Stomach (tissue), 9 donors: Measurements from ENCODE around the gene MRAS. TPM values are rescaled to one million over a fixed set of nuclear protein-coding genes. Genes with fewer than 3 reads are reported as not detected.
A peak's percentile ranks its signal among the peaks of the same experiment; 100 is the strongest.

Source experiments
- DNase-seq, 2 donors: peaks; one replicate each; pipeline versions ENCODE4 v3.0.0 to v3.0.0-alpha.2; 2013 to 2019
- H3K27ac ChIP-seq, 5 donors: fragments of 200-600 bp in 4 of 5; sonication (generic) in 4 of 5; one replicate each; pipeline ENCODE4 v1.5.1; 2013 to 2019; ENCODE audit warnings: mild to moderate bottlenecking in 1 of 5, moderate library complexity in 1 of 5
- H3K27me3 ChIP-seq, 3 donors: fragments of 200-600 bp; sonication (generic); one replicate each; pipeline ENCODE4 v1.5.1; 2017 to 2019; ENCODE audit warnings: mixed run types in 1 of 3
- H3K36me3 ChIP-seq, 4 donors: fragments of 200-600 bp; sonication (generic); 1 replicate in 3 of 4; 2 replicates in 1 of 4; pipeline ENCODE4 v1.5.1; 2016 to 2019
- H3K4me1 ChIP-seq, 4 donors: fragments of 200-600 bp; sonication (generic); one replicate each; pipeline ENCODE4 v1.5.1; 2016 to 2019
- H3K4me3 ChIP-seq, 4 donors: fragments of 200-600 bp; sonication (generic) in 3 of 4; one replicate each; pipeline ENCODE4 v1.5.1; 2016 to 2019; ENCODE audit warnings: mild to moderate bottlenecking in 1 of 4
- H3K9me3 ChIP-seq, 4 donors: fragments of 200-600 bp; sonication (generic); one replicate each; pipeline ENCODE4 v1.5.1; 2016 to 2019
- EP300 ChIP-seq: sonication (generic); formaldehyde crosslinking; IDR thresholded peaks from one replicate; pipeline ENCODE4 v1.6.1; 2017; ENCODE audit warnings: antibody characterized with exemption
- POLR2A ChIP-seq, 4 donors: fragments of 450-650 bp; IDR thresholded peaks; one replicate each; pipeline ENCODE4 v1.6.1; 2016; ENCODE audit warnings: antibody characterized with exemption in 4 of 4, control low read depth in 2 of 4, mild to moderate bottlenecking in 1 of 4, moderate library complexity in 1 of 4
- POLR2AphosphoS5 ChIP-seq, 3 donors: sonication (generic); formaldehyde crosslinking; IDR thresholded peaks; one replicate each; pipeline ENCODE4 v1.6.1; 2016; ENCODE audit warnings: antibody characterized with exemption in 3 of 3
- WGBS, 5 donors: extraction: QIAGEN DNeasy Blood & Tissue Kit in 3 of 5; methylation state at CpG; one replicate each; pipeline versions ENCODE4 v1.1.5 to v1.1.7; 2013 to 2018; 5-methylcytosine and 5-hydroxymethylcytosine counted together
- intact Hi-C: fragments of 100-400 bp; cut with DNase I; formaldehyde crosslinking; loops from one replicate; pipeline ENCODE4 v1.15.1; 2023; ENCODE audit warnings: low total_unique reads
- polyA plus RNA-seq, 3 donors: library from polyadenylated mRNA; stranded (reverse); fragments of 200-250 nt; gene quantifications; one replicate each; pipeline ENCODE4 v1.2.3, GENCODE V29; 2013
- total RNA-seq, 5 donors: library from RNA; depleted of rRNA; stranded (reverse); fragments of >200 nt; gene quantifications; one replicate each; pipeline versions ENCODE4 v1.1.0 to v1.2.3, GENCODE V29; 2014 to 2016
- TF ChIP-seq, protein P1 (sequence below), 7 experiments: fragments of 450-650 bp in 4 of 7; fragments of 200-600 bp in 3 of 7; sonication (generic) in 3 of 7; IDR thresholded peaks; one replicate each; pipeline ENCODE4 v1.5.1; 2016 to 2019; ENCODE audit warnings: antibody characterized with exemption in 7 of 7, control low read depth in 2 of 7, mild to moderate bottlenecking in 1 of 7
- donor health status: healthy with polysubstance abuse.
- donor health status: Bipolar disorder and iron deficiency.
- donor health status: healthy.

Gene MRAS
- total and polyA plus RNA-seq, 8 donors, result 4.4 to 28.0 (median 10.5) TPM

DNA sequence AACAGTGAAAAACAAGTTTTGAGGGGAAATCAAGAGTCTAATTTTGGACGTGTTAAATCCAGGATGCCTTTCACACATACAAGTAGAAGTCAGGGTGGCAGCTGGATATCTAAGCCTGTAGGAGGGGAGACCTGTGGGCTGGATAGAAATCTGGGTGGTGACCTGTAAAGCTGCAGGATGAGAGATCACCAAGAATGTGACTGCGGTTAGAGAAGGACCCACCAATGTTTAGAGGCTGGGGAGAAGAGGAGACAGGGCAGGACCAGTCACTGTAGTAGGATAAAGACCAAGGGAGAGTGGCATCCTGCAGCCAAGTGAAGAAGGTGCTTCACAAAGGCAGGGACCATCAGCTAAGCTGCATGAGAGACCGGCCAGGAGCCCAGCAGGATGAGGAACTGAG is 36.2 kb downstream of the MRAS start:
- Histone ChIP-seq H3K9me3 (no peaks in the 10 kb centered on the region), H3K4me3 (no peak overlapping the region), H3K36me3 (no peaks in the 10 kb centered on the region), H3K27me3 (no peaks in the 10 kb centered on the region), H3K4me1 (peaks cover 8 to 25% (median 19%) of the 10 kb centered on the region in 4 donors), H3K27ac (no peak overlapping the region)
- intact Hi-C loops, result no loop called here
- DNase-seq, result no peak
- no peak for TF ChIP-seq EP300
- TF ChIP-seq, protein P1, sequence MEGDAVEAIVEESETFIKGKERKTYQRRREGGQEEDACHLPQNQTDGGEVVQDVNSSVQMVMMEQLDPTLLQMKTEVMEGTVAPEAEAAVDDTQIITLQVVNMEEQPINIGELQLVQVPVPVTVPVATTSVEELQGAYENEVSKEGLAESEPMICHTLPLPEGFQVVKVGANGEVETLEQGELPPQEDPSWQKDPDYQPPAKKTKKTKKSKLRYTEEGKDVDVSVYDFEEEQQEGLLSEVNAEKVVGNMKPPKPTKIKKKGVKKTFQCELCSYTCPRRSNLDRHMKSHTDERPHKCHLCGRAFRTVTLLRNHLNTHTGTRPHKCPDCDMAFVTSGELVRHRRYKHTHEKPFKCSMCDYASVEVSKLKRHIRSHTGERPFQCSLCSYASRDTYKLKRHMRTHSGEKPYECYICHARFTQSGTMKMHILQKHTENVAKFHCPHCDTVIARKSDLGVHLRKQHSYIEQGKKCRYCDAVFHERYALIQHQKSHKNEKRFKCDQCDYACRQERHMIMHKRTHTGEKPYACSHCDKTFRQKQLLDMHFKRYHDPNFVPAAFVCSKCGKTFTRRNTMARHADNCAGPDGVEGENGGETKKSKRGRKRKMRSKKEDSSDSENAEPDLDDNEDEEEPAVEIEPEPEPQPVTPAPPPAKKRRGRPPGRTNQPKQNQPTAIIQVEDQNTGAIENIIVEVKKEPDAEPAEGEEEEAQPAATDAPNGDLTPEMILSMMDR (IDR thresholded peaks at IDR 0.05), result no peak
- TF ChIP-seq POLR2A (IDR thresholded peaks at IDR 0.05), result no peak
- no peak for TF ChIP-seq POLR2AphosphoS5 (IDR thresholded peaks at IDR 0.05)
- WGBS, 5 donors, result 80 to 94% (median 91%) methylated on average over 3 of the region's 3 CpGs

DNA sequence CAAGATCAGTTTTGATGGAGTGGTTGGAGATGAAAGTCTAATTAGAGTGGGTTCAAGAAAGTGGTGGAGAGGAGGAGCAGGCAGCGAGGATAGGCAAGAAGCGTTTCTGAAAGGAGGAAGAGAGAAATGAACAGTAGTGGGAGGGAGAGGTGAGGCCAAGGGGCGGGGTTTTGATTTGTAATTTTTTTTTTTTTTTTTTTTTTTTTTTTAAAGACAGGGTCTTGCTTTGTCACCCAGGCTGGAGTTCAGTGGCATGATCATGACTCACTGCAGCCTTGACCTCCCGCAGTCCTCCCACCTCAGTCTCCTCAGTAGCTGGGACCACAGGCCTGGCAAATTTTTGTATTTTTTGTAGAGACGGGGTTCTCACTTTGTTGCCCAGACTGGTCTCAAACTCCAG is 36.6 kb downstream of the MRAS start:
- H3K27ac ChIP-seq, result no peak overlapping the region
- no peaks in the 10 kb centered on the region for H3K36me3 ChIP-seq
- H3K27me3 ChIP-seq, result no peaks in the 10 kb centered on the region
- intact Hi-C loops, result no loop called here
- H3K4me1 ChIP-seq, result peaks cover 8 to 30% (median 21%) of the 10 kb centered on the region in 4 donors
- no peak overlapping the region for H3K4me3 ChIP-seq
- no peak for DNase-seq
- no peak for TF ChIP-seq EP300
- TF ChIP-seq, protein P1 (IDR thresholded peaks at IDR 0.05), result no peak
- H3K9me3 ChIP-seq, result no peaks in the 10 kb centered on the region
- 87 to 97% (median 90%) methylated on average over 5 of the region's 5 CpGs for WGBS, 5 donors

- intact Hi-C loops, result no loop called here
- H3K9me3 ChIP-seq, result no peaks in the 10 kb centered on the region
- H3K36me3 ChIP-seq, result no peaks in the 10 kb centered on the region
- peaks cover 0 to 17% (median 7%) of the 10 kb centered on the region in 4 donors for H3K4me1 ChIP-seq
- 85 to 94% (median 92%) methylated on average over 6 of the region's 6 CpGs for WGBS, 5 donors
- H3K4me3 ChIP-seq, result no peak overlapping the region
- peak overlapping the region in 1 of 5 donors; percentile 17 for H3K27ac ChIP-seq
- DNase-seq, result no peak
- TF ChIP-seq POLR2A (IDR thresholded peaks at IDR 0.05) (no peak), POLR2AphosphoS5 (IDR thresholded peaks at IDR 0.05) (no peak), EP300 (no peak)
- TF ChIP-seq, protein P1 (IDR thresholded peaks at IDR 0.05), result no peak
- H3K27me3 ChIP-seq, result no peaks in the 10 kb centered on the region
Observed at GRCh38 chr3:138389144-138389601, 40.8 kb downstream of the MRAS start.

DNA sequence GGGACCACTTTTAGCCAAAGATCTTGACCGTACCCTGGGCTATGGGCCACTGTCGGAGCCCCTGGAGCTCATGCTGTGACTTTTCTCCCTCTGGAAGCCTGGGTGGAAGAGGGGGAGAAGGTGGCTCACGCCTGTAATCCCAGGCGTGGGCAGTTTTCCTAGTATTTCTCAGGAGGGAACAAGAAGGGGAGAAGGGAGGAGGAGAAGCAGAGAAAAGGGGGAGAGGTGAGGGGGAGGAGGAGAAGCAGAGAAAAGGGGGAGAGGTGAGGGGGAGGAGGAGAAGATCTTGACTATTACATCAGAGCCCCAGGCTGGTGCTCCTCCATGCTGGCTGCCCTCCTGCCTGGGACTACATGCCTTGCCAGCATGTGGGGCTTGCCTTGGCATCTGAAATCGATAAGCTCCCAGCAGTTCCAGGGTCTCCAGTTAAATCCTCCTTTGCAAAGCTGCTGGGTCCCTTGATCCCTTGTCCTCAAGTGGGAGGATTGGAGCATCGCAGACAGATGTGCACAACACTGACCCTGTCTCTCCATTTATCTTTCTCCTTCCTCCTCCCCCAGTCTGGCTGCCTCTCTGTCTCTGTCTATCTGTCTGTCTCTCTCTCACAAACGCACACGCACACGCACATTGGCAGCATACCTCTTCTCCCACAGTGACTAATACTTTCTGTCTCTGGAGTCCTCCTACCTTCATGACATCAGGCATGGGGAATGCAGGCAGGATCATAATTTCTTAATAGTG is 41.6 kb downstream of the MRAS start:
- Histone ChIP-seq H3K27me3 (no peaks in the 10 kb centered on the region), H3K4me3 (no peak overlapping the region), H3K36me3 (no peaks in the 10 kb centered on the region), H3K9me3 (no peaks in the 10 kb centered on the region), H3K4me1 (peaks cover 0 to 17% (median 7%) of the 10 kb centered on the region in 4 donors), H3K27ac (peak overlapping the region in 2 of 5 donors; percentile 12 to 17)
- WGBS, 5 donors, result 63 to 82% (median 74%) methylated on average over 9 of the region's 9 CpGs
- intact Hi-C loops, result no loop called here
- no peak for TF ChIP-seq EP300
- TF ChIP-seq, protein P1 (IDR thresholded peaks at IDR 0.05), result no peak
- TF ChIP-seq POLR2AphosphoS5 (IDR thresholded peaks at IDR 0.05), result no peak
- TF ChIP-seq POLR2A (IDR thresholded peaks at IDR 0.05), result no peak
- peak in 1 of 2 donors; percentile 40 for DNase-seq
